Fibroblast of lung (primary cell): Measurements from ENCODE around the gene GCLC. TPM values are rescaled to one million over a fixed set of nuclear protein-coding genes. Genes with fewer than 3 reads are reported as not detected.
"Not testable (repeated sequence)": the region's sequence is repeated elsewhere in the genome, so short reads cannot be mapped to it uniquely, and the experiment has no call there.

ENCODE experiments used
- DNase-seq, 2 donors: peaks; one replicate each; pipeline versions ENCODE4 v3.0.0 to v3.0.0-alpha.2; 2010; ENCODE audit warnings: low read depth in 2 of 2
- H2AFZ ChIP-seq: 2 replicates; pipeline ENCODE4 v1.5.1; 2012; ENCODE audit warnings: low read length, control low read depth, inconsistent platforms
- H3K27ac ChIP-seq: 2 replicates; pipeline ENCODE4 v1.5.1; 2011; ENCODE audit warnings: low read length, control low read depth; ENCODE audit not compliant: insufficient read depth
- H3K27me3 ChIP-seq: 2 replicates; pipeline ENCODE4 v1.5.1; 2011; ENCODE audit warnings: mild to moderate bottlenecking, low read length; ENCODE audit not compliant: control insufficient read depth, insufficient read depth
- H3K36me3 ChIP-seq: 2 replicates; pipeline ENCODE4 v1.5.1; 2011; ENCODE audit warnings: low read length; ENCODE audit not compliant: control insufficient read depth, insufficient read depth
- H3K4me1 ChIP-seq: 2 replicates; pipeline ENCODE4 v1.5.1; 2011; ENCODE audit warnings: low read length; ENCODE audit not compliant: control insufficient read depth, insufficient read depth; ENCODE audit errors: extremely low read depth
- H3K4me2 ChIP-seq: 2 replicates; pipeline ENCODE4 v1.5.1; 2011; ENCODE audit warnings: low read length, control low read depth; ENCODE audit not compliant: insufficient read depth; ENCODE audit errors: extremely low read depth
- H3K4me3 ChIP-seq, 4 experiments: fragments of 200-600 bp in 1 of 4; sonication (generic) in 1 of 4; replicated peaks in 1 of 4; 2 replicates each; pipeline ENCODE4 v1.5.1; 2011 to 2016; ENCODE audit warnings: low read length in 4 of 4, low read depth in 3 of 4, mild to moderate bottlenecking in 3 of 4, control low read depth in 2 of 4, inconsistent platforms in 1 of 4, mixed read lengths in 1 of 4; ENCODE audit not compliant: insufficient read depth in 1 of 4; ENCODE audit errors: control extremely low read depth in 1 of 4
- H3K79me2 ChIP-seq: 2 replicates; pipeline ENCODE4 v1.5.1; 2012; ENCODE audit warnings: mild to moderate bottlenecking, low read length, inconsistent platforms; ENCODE audit not compliant: control insufficient read depth, insufficient read depth
- H3K9ac ChIP-seq: 2 replicates; pipeline ENCODE4 v1.5.1; 2011; ENCODE audit warnings: mild to moderate bottlenecking, low read length, control low read depth; ENCODE audit not compliant: insufficient read depth
- H3K9me3 ChIP-seq: 2 replicates; pipeline ENCODE4 v1.5.1; 2012; ENCODE audit warnings: low read depth, low read length; ENCODE audit not compliant: control insufficient read depth, insufficient read depth
- H4K20me1 ChIP-seq: 2 replicates; pipeline ENCODE4 v1.5.1; 2011; ENCODE audit warnings: low read length; ENCODE audit not compliant: control insufficient read depth, insufficient read depth; ENCODE audit errors: extremely low read depth
- EZH2 ChIP-seq: IDR thresholded peaks from 2 replicates; pipeline ENCODE4 v1.5.1; 2012; ENCODE audit warnings: low read length, control low read depth, mild to moderate bottlenecking; ENCODE audit errors: missing control alignments
- polyA plus RNA-seq, 2 donors: library from polyadenylated mRNA; depleted of rRNA in 1 of 2; stranded (reverse) in 1 of 2; unstranded in 1 of 2; fragments of >200 nt; gene quantifications; 2 replicates each; pipeline ENCODE4 v1.2.1, GENCODE V29; 2011 to 2012; ENCODE audit warnings: missing spikeins in 1 of 2
- total RNA-seq: library from RNA; depleted of rRNA; stranded (reverse); fragments of >200 nt; gene quantifications from 2 replicates; pipeline ENCODE4 v1.2.1, GENCODE V29; 2014
- TF ChIP-seq, protein P1 (sequence below), 2 donors: IDR thresholded peaks in 1 of 2; conservative IDR thresholded peaks in 1 of 2; 1 replicate in 1 of 2; 2 replicates in 1 of 2; pipeline ENCODE4 v1.5.1; 2011 to 2012; ENCODE audit warnings: low read length in 2 of 2, control low read depth in 1 of 2, inconsistent platforms in 1 of 2, low read depth in 1 of 2, mild to moderate bottlenecking in 1 of 2

Gene GCLC
- total and polyA plus RNA-seq, 2 donors (not counting 1 experiment from before 2014, with no cell fraction given) = 16.0 to 31.4 TPM

DNA sequence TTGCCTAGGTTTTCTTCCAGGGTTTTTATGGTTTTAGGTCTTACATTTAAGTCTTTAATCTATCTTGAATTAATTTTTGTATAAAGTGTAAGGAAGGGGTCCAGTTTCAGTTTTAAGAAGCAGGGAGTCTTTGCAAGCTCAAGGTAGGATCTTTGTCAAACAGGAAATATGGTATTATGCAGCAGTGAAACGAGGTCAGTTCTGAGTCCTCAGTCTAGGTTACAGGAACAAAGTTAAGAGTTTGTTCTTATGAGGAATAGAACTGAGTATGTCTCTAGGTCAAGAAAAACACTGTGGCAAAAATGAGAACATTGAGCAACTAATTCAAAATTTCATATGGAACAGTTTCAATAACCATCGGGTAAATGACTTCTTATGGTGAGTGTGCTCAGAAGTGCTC is 63.6 kb downstream of the GCLC start:
- no peaks in the 10 kb centered on the region for H3K4me1 ChIP-seq
- H3K9me3 ChIP-seq = no peaks in the 10 kb centered on the region

DNA sequence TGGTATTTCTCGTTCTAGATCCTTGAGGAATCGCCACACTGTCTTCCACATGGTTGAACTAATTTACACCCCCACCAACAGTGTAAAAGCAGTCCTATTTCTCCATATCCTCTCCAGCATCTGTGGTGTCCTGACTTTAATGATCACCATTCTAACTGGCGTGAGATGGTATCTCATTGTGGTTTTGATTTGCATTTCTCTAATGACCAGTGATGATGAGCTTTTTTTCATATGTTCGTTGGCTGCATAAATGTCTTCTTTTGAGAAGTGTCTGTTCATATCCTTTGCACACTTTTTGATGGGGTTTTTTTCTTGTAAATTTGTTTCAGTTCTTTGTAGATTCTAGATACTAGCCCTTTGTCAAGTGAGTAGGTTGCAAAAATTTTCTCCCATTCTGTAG is 64.1 kb downstream of the GCLC start:
- not testable (repeated sequence) for DNase-seq, H3K27ac ChIP-seq, H3K4me3 ChIP-seq, H4K20me1 ChIP-seq, H3K4me2 ChIP-seq, H3K9ac ChIP-seq, H3K36me3 ChIP-seq, H3K4me1 ChIP-seq, H3K79me2 ChIP-seq, H3K9me3 ChIP-seq, H3K27me3 ChIP-seq, H2AFZ ChIP-seq

More for the DNA sequence above, 63.6 kb downstream of the GCLC start:
- peaks cover 5% of the 10 kb centered on the region for H3K27me3 ChIP-seq
- no peaks in the 10 kb centered on the region for H4K20me1 ChIP-seq
- no peak overlapping the region for H3K9ac ChIP-seq
- no peak overlapping the region for H3K4me2 ChIP-seq
- H3K79me2 ChIP-seq = no peaks in the 10 kb centered on the region
- no peak overlapping the region for H3K27ac ChIP-seq
- H3K4me3 ChIP-seq = no peak overlapping the region
- no peak overlapping the region for H2AFZ ChIP-seq
- TF ChIP-seq, protein P1, sequence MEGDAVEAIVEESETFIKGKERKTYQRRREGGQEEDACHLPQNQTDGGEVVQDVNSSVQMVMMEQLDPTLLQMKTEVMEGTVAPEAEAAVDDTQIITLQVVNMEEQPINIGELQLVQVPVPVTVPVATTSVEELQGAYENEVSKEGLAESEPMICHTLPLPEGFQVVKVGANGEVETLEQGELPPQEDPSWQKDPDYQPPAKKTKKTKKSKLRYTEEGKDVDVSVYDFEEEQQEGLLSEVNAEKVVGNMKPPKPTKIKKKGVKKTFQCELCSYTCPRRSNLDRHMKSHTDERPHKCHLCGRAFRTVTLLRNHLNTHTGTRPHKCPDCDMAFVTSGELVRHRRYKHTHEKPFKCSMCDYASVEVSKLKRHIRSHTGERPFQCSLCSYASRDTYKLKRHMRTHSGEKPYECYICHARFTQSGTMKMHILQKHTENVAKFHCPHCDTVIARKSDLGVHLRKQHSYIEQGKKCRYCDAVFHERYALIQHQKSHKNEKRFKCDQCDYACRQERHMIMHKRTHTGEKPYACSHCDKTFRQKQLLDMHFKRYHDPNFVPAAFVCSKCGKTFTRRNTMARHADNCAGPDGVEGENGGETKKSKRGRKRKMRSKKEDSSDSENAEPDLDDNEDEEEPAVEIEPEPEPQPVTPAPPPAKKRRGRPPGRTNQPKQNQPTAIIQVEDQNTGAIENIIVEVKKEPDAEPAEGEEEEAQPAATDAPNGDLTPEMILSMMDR (conservative IDR thresholded peaks at IDR 0.05 in 1 of 2, IDR thresholded peaks at IDR 0.05 in 1 of 2; ENCODE audit: low read depth in 1 of 2, low read length in 2 of 2) = no peak
- TF ChIP-seq EZH2 = no peak
- no peaks in the 10 kb centered on the region for H3K36me3 ChIP-seq
- DNase-seq = no peak

- H3K79me2 ChIP-seq = no peaks in the 10 kb centered on the region
- no peaks in the 10 kb centered on the region for H3K9me3 ChIP-seq
- H3K27ac ChIP-seq = no peak overlapping the region
- H2AFZ ChIP-seq = no peak overlapping the region
- no peak overlapping the region for H3K4me2 ChIP-seq
- H3K4me3 ChIP-seq = no peak overlapping the region
- H3K4me1 ChIP-seq = no peaks in the 10 kb centered on the region
- H3K27me3 ChIP-seq = peaks cover 3% of the 10 kb centered on the region
- no peak for DNase-seq
- TF ChIP-seq, protein P1 (conservative IDR thresholded peaks at IDR 0.05 in 1 of 2, IDR thresholded peaks at IDR 0.05 in 1 of 2; ENCODE audit: low read depth in 1 of 2, low read length in 2 of 2) = no peak
- TF ChIP-seq EZH2 = no peak
- no peaks in the 10 kb centered on the region for H3K36me3 ChIP-seq
- no peak overlapping the region for H3K9ac ChIP-seq
- no peaks in the 10 kb centered on the region for H4K20me1 ChIP-seq
Observed at GRCh38 chr6:53479871-53480270, 65.0 kb downstream of the GCLC start.
